22Rv1 (cell line): ENCODE data around the gene ATP13A2.

Experiments
- H3K27ac ChIP-seq: fragments of 450-650 bp; 2 replicates; pipeline ENCODE4 v1.5.1; 2017
- CTCF ChIP-seq: fragments of 450-650 bp; IDR thresholded peaks from 2 replicates; pipeline ENCODE4 v1.5.1; 2017; ENCODE audit warnings: mild to moderate bottlenecking
- ZFX ChIP-seq: fragments of 450-650 bp; IDR thresholded peaks from 2 replicates; pipeline ENCODE4 v1.6.1; 2017; ENCODE audit warnings: antibody characterized with exemption, borderline replicate concordance

Gene ATP13A2

GRCh38 chr1:17045634-17046333, 34.1 kb upstream of the ATP13A2 start:
- no peak overlapping the region for H3K27ac ChIP-seq
- TF ChIP-seq CTCF, result peak; percentile 60
- TF ChIP-seq ZFX, result no peak

- TF ChIP-seq CTCF (no peak), ZFX (no peak)
- H3K27ac ChIP-seq, result no peak overlapping the region
These were observed 33.4 kb upstream of the ATP13A2 start for GRCh38 chr1:17045150-17045549.

- TF ChIP-seq ZFX, result no peak
- no peak for TF ChIP-seq CTCF
These were observed 31.9 kb upstream of the ATP13A2 start for GRCh38 chr1:17043676-17044075.

GRCh38 chr1:17040135-17040534, 28.4 kb upstream of the ATP13A2 start:
- TF ChIP-seq CTCF (no peak), ZFX (no peak)

More at GRCh38 chr1:17043676-17044075, 31.9 kb upstream of the ATP13A2 start:
- no peak overlapping the region for H3K27ac ChIP-seq

GRCh38 chr1:17039522-17039921, 27.8 kb upstream of the ATP13A2 start:
- TF ChIP-seq CTCF (no peak), ZFX (no peak)
- no peak overlapping the region for H3K27ac ChIP-seq

More at GRCh38 chr1:17040135-17040534, 28.4 kb upstream of the ATP13A2 start:
- no peak overlapping the region for H3K27ac ChIP-seq

- TF ChIP-seq CTCF, result no peak
- no peak for TF ChIP-seq ZFX
- H3K27ac ChIP-seq, result no peak overlapping the region
These were observed 21.8 kb upstream of the ATP13A2 start for GRCh38 chr1:17033481-17033880.

- TF ChIP-seq ZFX (no peak), CTCF (no peak)
- H3K27ac ChIP-seq, result no peak overlapping the region
These were observed 21.0 kb upstream of the ATP13A2 start for GRCh38 chr1:17032741-17033140.
